Neural progenitor cell (in vitro differentiated cells): ENCODE data around the gene HTT. TPM values are rescaled to one million over a fixed set of nuclear protein-coding genes. Genes with fewer than 3 reads are reported as not detected.
"Not testable (repeated sequence)": the region's sequence is repeated elsewhere in the genome, so short reads cannot be mapped to it uniquely, and the experiment has no call there.

ENCODE experiments used
- DNase-seq: peaks from one replicate; pipeline ENCODE4 v3.0.0-alpha.2; 2016; ENCODE audit warnings: low spot score
- H2AFZ ChIP-seq: fragments of 200-600 bp; sonication (generic); replicated peaks from 2 replicates; pipeline ENCODE4 v1.6.1; 2016; ENCODE audit warnings: antibody characterized with exemption
- H3F3A ChIP-seq: fragments of 200-600 bp; sonication (generic); 2 replicates; pipeline ENCODE4 v1.6.1; 2016; ENCODE audit warnings: antibody characterized with exemption, low read depth
- H3K27ac ChIP-seq: fragments of 200-600 bp; sonication (generic); 2 replicates; pipeline ENCODE4 v1.5.1; 2016; ENCODE audit warnings: mild to moderate bottlenecking
- H3K27me3 ChIP-seq: fragments of 200-600 bp; sonication (generic); 2 replicates; pipeline ENCODE4 v1.6.1; 2016; ENCODE audit warnings: mild to moderate bottlenecking, moderate library complexity
- H3K36me3 ChIP-seq: fragments of 200-600 bp; sonication (generic); 2 replicates; pipeline ENCODE4 v1.5.1; 2016
- H3K4me1 ChIP-seq: fragments of 200-600 bp; sonication (generic); 2 replicates; pipeline ENCODE4 v1.6.1; 2016; ENCODE audit warnings: mixed run types
- H3K4me2 ChIP-seq: fragments of 200-600 bp; sonication (generic); 2 replicates; pipeline ENCODE4 v1.6.1; 2016
- H3K4me3 ChIP-seq: fragments of 200-600 bp; sonication (generic); 2 replicates; pipeline ENCODE4 v1.5.1; 2016
- H3K79me2 ChIP-seq: fragments of 200-600 bp; sonication (generic); 2 replicates; pipeline ENCODE4 v1.6.1; 2016; ENCODE audit warnings: low read depth
- H3K9ac ChIP-seq: fragments of 200-600 bp; sonication (generic); 2 replicates; pipeline ENCODE4 v1.6.1; 2016
- H3K9me3 ChIP-seq: fragments of 200-600 bp; sonication (generic); 2 replicates; pipeline ENCODE4 v1.5.1; 2016; ENCODE audit warnings: low read depth
- H4K20me1 ChIP-seq: fragments of 200-600 bp; sonication (generic); 2 replicates; pipeline ENCODE4 v1.6.1; 2016; ENCODE audit warnings: low read depth
- H3K27ac Mint-ChIP-seq: 3 replicates; pipeline ENCODE4 v1.8.0; 2021; ENCODE audit warnings: mixed read lengths
- H3K27me3 Mint-ChIP-seq: 2 replicates; pipeline ENCODE4 v1.8.0; 2022; ENCODE audit warnings: low read depth, mild to moderate bottlenecking, inconsistent platforms, moderate library complexity, mixed read lengths; ENCODE audit not compliant: insufficient read depth
- H3K36me3 Mint-ChIP-seq: 3 replicates; pipeline ENCODE4 v1.8.0; 2021; ENCODE audit warnings: mixed read lengths
- H3K4me1 Mint-ChIP-seq: 3 replicates; pipeline ENCODE4 v1.8.0; 2021; ENCODE audit warnings: mixed read lengths
- H3K4me3 Mint-ChIP-seq: 3 replicates; pipeline ENCODE4 v1.8.0; 2021; ENCODE audit warnings: mild to moderate bottlenecking, moderate library complexity, mixed read lengths
- H3K9me3 Mint-ChIP-seq: 3 replicates; pipeline ENCODE4 v1.8.0; 2020; ENCODE audit warnings: mixed read lengths
- EZH2 ChIP-seq: fragments of 200-600 bp; sonication (generic); IDR thresholded peaks from 2 replicates; pipeline ENCODE4 v1.6.1; 2017; ENCODE audit warnings: antibody characterized with exemption, mild to moderate bottlenecking, moderate library complexity
- EZH2phosphoT487 ChIP-seq: fragments of 200-600 bp; sonication (generic); IDR thresholded peaks from 2 replicates; pipeline ENCODE4 v1.6.1; 2017; ENCODE audit warnings: antibody characterized with exemption
- total RNA-seq: library from RNA; depleted of rRNA; stranded (reverse); fragments of >200 nt; gene quantifications from 2 replicates; pipeline ENCODE4 v1.2.3, GENCODE V29; 2015; ENCODE audit warnings: low replicate concordance
- TF ChIP-seq, protein P1 (sequence below): fragments of 200-600 bp; sonication (generic); IDR thresholded peaks from 2 replicates; pipeline ENCODE4 v1.5.1; 2017; ENCODE audit warnings: antibody characterized with exemption, mild to moderate bottlenecking

HTT gene
- total RNA-seq, 1 donor from 2014 or later = 38.9 TPM

DNA sequence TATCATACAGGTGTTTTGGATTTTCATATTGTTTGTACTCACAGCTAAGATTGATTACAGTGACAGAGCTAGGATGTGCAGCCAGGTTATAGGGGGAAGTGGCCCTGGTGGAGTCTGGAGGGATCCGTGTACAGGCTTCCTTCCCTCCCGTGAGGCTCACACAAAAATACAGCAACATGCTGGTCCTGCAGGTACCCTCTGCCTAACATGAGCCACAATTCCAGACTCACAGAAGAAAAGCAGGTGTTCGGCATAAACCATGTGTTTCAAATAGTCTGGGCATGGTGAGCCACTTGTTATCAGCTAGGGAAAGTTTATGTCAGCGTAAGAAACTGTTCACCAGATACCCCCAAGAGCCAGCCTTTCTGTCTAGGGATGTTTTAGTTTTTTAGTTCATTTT lies 82.9 kb downstream of the HTT start:
- Histone ChIP-seq H3K4me3 (no peak overlapping the region), H3K4me1 (no peaks in the 10 kb centered on the region), H3K27ac (no peak overlapping the region), H3K9me3 (no peaks in the 10 kb centered on the region), H4K20me1 (no peaks in the 10 kb centered on the region), H3K79me2 (peaks cover 15% of the 10 kb centered on the region), H3F3A (no peaks in the 10 kb centered on the region), H2AFZ (no peak overlapping the region), H3K36me3 (peaks cover 28% of the 10 kb centered on the region), H3K9ac (no peak overlapping the region), H3K4me2 (no peak overlapping the region), H3K27me3 (no peaks in the 10 kb centered on the region)
- TF ChIP-seq, protein P1, sequence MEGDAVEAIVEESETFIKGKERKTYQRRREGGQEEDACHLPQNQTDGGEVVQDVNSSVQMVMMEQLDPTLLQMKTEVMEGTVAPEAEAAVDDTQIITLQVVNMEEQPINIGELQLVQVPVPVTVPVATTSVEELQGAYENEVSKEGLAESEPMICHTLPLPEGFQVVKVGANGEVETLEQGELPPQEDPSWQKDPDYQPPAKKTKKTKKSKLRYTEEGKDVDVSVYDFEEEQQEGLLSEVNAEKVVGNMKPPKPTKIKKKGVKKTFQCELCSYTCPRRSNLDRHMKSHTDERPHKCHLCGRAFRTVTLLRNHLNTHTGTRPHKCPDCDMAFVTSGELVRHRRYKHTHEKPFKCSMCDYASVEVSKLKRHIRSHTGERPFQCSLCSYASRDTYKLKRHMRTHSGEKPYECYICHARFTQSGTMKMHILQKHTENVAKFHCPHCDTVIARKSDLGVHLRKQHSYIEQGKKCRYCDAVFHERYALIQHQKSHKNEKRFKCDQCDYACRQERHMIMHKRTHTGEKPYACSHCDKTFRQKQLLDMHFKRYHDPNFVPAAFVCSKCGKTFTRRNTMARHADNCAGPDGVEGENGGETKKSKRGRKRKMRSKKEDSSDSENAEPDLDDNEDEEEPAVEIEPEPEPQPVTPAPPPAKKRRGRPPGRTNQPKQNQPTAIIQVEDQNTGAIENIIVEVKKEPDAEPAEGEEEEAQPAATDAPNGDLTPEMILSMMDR = no peak
- TF ChIP-seq EZH2 (no peak), EZH2phosphoT487 (no peak)
- Mint-ChIP-seq H3K9me3 (peaks cover 10% of the 10 kb centered on the region), H3K36me3 (peaks cover 31% of the 10 kb centered on the region), H3K4me1 (no peaks in the 10 kb centered on the region), H3K27ac (no peak overlapping the region), H3K4me3 (no peak overlapping the region), H3K27me3 (peaks cover 3% of the 10 kb centered on the region)
- no peak for DNase-seq

DNA sequence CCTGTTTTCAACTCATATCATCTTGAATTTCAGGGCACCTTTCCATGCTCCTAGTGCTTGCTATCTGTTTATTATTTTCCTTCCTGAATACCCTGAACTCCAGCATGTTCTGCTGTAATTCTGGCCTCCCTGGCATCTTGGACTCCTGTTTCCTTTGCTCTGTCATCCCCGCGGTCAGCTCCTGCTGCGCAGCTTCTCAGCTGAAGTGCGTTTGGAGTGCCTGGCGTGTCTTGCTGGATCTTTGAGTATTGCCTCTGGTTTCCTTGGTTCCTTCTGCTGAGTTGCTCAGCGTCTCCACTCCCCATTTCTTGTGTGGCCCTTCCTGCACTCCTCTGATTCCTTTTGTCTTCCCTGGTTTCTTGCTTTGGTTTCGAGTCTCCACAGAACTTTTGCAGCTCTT lies 84.4 kb downstream of the HTT start:
- Histone ChIP-seq H3K79me2 (peaks cover 20% of the 10 kb centered on the region), H3K9me3 (no peaks in the 10 kb centered on the region), H3K9ac (no peak overlapping the region), H3K4me2 (no peak overlapping the region), H3K36me3 (peaks cover 28% of the 10 kb centered on the region), H3K27ac (no peak overlapping the region), H2AFZ (no peak overlapping the region), H3K4me3 (no peak overlapping the region), H3K27me3 (no peaks in the 10 kb centered on the region), H3K4me1 (no peaks in the 10 kb centered on the region), H3F3A (no peaks in the 10 kb centered on the region), H4K20me1 (no peaks in the 10 kb centered on the region)
- no peak overlapping the region for H3K27ac Mint-ChIP-seq
- no peak for TF ChIP-seq EZH2phosphoT487
- TF ChIP-seq, protein P1 = no peak
- no peak for TF ChIP-seq EZH2
- H3K4me1 Mint-ChIP-seq = no peaks in the 10 kb centered on the region
- no peak for DNase-seq
- H3K4me3 Mint-ChIP-seq = no peak overlapping the region
- peaks cover 42% of the 10 kb centered on the region for H3K36me3 Mint-ChIP-seq
- H3K9me3 Mint-ChIP-seq = peaks cover 24% of the 10 kb centered on the region
- peaks cover 2% of the 10 kb centered on the region for H3K27me3 Mint-ChIP-seq

DNA sequence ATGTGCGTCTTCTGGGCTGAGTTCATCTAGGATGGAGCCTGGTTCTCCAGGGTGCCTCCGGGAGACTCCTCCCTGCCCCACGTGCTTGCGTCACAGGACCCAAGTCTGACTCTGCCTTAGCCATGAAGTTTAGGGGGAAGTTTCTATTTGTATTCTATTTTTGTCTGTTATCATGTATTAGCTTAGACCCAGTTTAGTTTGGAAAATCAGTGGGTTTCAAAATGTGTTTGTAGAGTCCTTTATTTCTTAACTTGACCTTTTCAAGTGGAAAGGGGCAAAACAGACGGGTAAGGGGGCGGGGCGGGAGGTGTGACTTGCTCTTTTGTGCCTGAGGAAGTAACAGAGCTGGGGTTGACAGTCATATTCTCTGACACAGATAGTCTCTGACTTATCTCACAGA lies 86.0 kb downstream of the HTT start:
- no peaks in the 10 kb centered on the region for H3K4me1 Mint-ChIP-seq
- H3K9me3 Mint-ChIP-seq = peaks cover 36% of the 10 kb centered on the region
- H3K27ac Mint-ChIP-seq = no peak overlapping the region
- H3K4me2 ChIP-seq = no peak overlapping the region
- no peaks in the 10 kb centered on the region for H4K20me1 ChIP-seq
- H3K36me3 Mint-ChIP-seq = peaks cover 53% of the 10 kb centered on the region
- H3K4me3 Mint-ChIP-seq = no peak overlapping the region
- TF ChIP-seq EZH2 (no peak), EZH2phosphoT487 (no peak)
- TF ChIP-seq, protein P1 = no peak
- H3K36me3 ChIP-seq = peaks cover 28% of the 10 kb centered on the region
- H3K9me3 ChIP-seq = no peaks in the 10 kb centered on the region
- H3F3A ChIP-seq = no peaks in the 10 kb centered on the region
- H3K27me3 Mint-ChIP-seq = no peaks in the 10 kb centered on the region
- peaks cover 35% of the 10 kb centered on the region for H3K79me2 ChIP-seq
- no peak overlapping the region for H3K27ac ChIP-seq
- no peak overlapping the region for H3K4me3 ChIP-seq
- no peak overlapping the region for H2AFZ ChIP-seq
- no peak for DNase-seq
- no peaks in the 10 kb centered on the region for H3K27me3 ChIP-seq
- H3K4me1 ChIP-seq = no peaks in the 10 kb centered on the region
- H3K9ac ChIP-seq = no peak overlapping the region

DNA sequence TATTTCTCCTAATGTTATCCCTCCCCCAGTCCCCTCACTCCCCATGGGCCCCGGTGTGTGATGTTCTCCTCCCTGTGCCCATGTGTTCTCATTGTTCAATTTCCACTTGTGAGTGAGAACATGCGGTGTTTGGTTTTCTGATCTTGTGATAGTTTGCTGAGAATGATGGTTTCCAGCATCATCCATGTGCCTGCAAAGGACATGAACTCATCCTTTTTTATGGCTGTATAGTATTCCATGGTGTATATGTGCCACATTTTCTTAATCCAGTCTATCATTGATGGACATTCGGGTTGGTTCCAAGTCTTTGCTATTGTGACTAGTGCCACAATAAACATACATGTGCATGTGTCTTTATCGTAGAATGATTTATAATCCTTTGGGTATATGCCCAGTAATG lies 86.6 kb downstream of the HTT start:
- peaks cover 36% of the 10 kb centered on the region for H3K9me3 Mint-ChIP-seq
- not testable (repeated sequence) for H3K4me2 ChIP-seq, H4K20me1 ChIP-seq, H3K9ac ChIP-seq, H3K27ac ChIP-seq, H2AFZ ChIP-seq, H3K27me3 Mint-ChIP-seq, H3K27ac Mint-ChIP-seq, H3K4me1 Mint-ChIP-seq, H3K4me1 ChIP-seq, H3K4me3 ChIP-seq, DNase-seq, H3F3A ChIP-seq, H3K9me3 ChIP-seq, H3K27me3 ChIP-seq, H3K4me3 Mint-ChIP-seq
- H3K79me2 ChIP-seq = peaks cover 35% of the 10 kb centered on the region
- peaks cover 59% of the 10 kb centered on the region for H3K36me3 Mint-ChIP-seq
- peaks cover 28% of the 10 kb centered on the region for H3K36me3 ChIP-seq

DNA sequence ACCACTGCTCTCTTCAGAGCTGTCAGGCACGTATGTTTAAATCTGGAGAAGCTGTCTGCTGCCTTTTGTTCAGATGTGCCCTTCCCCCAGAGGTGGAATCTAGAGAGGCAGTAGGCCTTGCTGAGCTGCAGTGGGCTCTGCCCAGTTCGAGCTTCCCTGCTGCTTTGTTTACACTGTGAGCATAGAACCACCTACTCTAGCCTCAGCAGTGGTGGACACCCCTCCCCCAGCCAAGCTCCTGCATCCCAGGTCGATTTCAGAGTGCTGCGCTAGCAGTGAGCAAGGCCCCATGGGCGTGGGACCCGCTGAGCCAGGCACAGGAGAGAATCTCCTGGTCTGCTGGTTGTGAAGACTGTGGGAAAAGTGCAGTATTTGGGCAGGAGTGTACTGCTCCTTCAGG lies 92.0 kb downstream of the HTT start:
- H4K20me1 ChIP-seq, H2AFZ ChIP-seq, H3K9ac ChIP-seq, H3K27me3 ChIP-seq, H3K4me3 ChIP-seq, H3K9me3 ChIP-seq, H3K4me3 Mint-ChIP-seq, H3K27me3 Mint-ChIP-seq, H3K27ac Mint-ChIP-seq, H3K4me1 ChIP-seq, H3K27ac ChIP-seq, H3K36me3 ChIP-seq, H3K4me1 Mint-ChIP-seq: not testable (repeated sequence)
- Mint-ChIP-seq H3K36me3 (peaks cover 78% of the 10 kb centered on the region), H3K9me3 (peaks cover 54% of the 10 kb centered on the region)
- H3F3A ChIP-seq = peaks cover 13% of the 10 kb centered on the region
- peaks cover 46% of the 10 kb centered on the region for H3K79me2 ChIP-seq
- peak; percentile 18 for DNase-seq
- peak overlapping the region; percentile 4 for H3K4me2 ChIP-seq
